SK-N-SH (cell line): Measurements from ENCODE around the gene MAP7.

ENCODE experiments used
- CTCF ChIP-seq: fragments of 200-600 bp; sonication (generic); IDR thresholded peaks from 2 replicates; pipeline ENCODE4 v1.6.1; 2017; ENCODE audit warnings: antibody characterized with exemption, mild to moderate bottlenecking, moderate library complexity
- EZH2phosphoT487 ChIP-seq: fragments of 200-600 bp; sonication (generic); IDR thresholded peaks from 2 replicates; pipeline ENCODE4 v1.6.1; 2017; ENCODE audit warnings: low read depth, mixed run types, mild to moderate bottlenecking, antibody characterized with exemption, moderate library complexity, borderline replicate concordance
- POLR2AphosphoS5 ChIP-seq: IDR thresholded peaks from 2 replicates; pipeline ENCODE4 v1.6.1; 2012; ENCODE audit warnings: low read depth, low read length
- TAF1 ChIP-seq: IDR thresholded peaks from 2 replicates; pipeline ENCODE4 v1.6.1; 2012; ENCODE audit warnings: low read depth, mild to moderate bottlenecking, low read length, moderate library complexity, borderline replicate concordance
- USF2 ChIP-seq: fragments of 150-350 bp; IDR thresholded peaks from 2 replicates; pipeline ENCODE4 v1.6.1; 2017; ENCODE audit warnings: antibody characterized with exemption, low read length, low read depth, borderline replicate concordance

- TF ChIP-seq POLR2AphosphoS5 (no peak), EZH2phosphoT487 (no peak), CTCF (no peak), USF2 (no peak), TAF1 (no peak)
These were observed 18.2 kb downstream of the MAP7 start for GRCh38 chr6:136532030-136532429.
